Measurements from ENCODE around the gene FAR2.

GRCh38 chr12:29113101-29113500, 36.0 kb upstream of the FAR2 start:
- TF ChIP-seq EZH2 (IDR thresholded peaks at IDR 0.05) = no peak
- TF ChIP-seq EZH2phosphoT487 (IDR thresholded peaks at IDR 0.05) = no peak

All from neural progenitor cell (in vitro differentiated cells).